Endometrium (tissue), 2 donors: ENCODE results near the gene CCDC116.
A peak's percentile ranks its signal among the peaks of the same experiment; 100 is the strongest.
"Not testable (repeated sequence)": the region's sequence is repeated elsewhere in the genome, so short reads cannot be mapped to it uniquely, and the experiment has no call there.

Experiments
- FAIRE-seq: peaks from 2 replicates; lab custom pipeline; 2012; peaks lifted over from hg19 to GRCh38; lab: Jason Lieb, UNC
- donor health status: control.
- donor health status: control.

CCDC116 gene

GRCh38 chr22:21652010-21652546 is 19.5 kb downstream of the CCDC116 start:
- FAIRE-seq, result peak; percentile 35

GRCh38 chr22:21652547-21653545 is 20.3 kb downstream of the CCDC116 start:
- no peak for FAIRE-seq

GRCh38 chr22:21657020-21657359 is 24.4 kb downstream of the CCDC116 start:
- no peak for FAIRE-seq

- no peak for FAIRE-seq
Observed at GRCh38 chr22:21657360-21658032, 24.9 kb downstream of the CCDC116 start.

- no peak for FAIRE-seq
Observed at GRCh38 chr22:21659864-21660525, 27.4 kb downstream of the CCDC116 start.

- no peak for FAIRE-seq
Observed at GRCh38 chr22:21660904-21661303, 28.3 kb downstream of the CCDC116 start.

- no peak for FAIRE-seq
Observed at GRCh38 chr22:21661991-21662390, 29.4 kb downstream of the CCDC116 start.

GRCh38 chr22:21663738-21664137 is 31.2 kb downstream of the CCDC116 start:
- FAIRE-seq, result no peak

GRCh38 chr22:21665047-21665851 is 32.7 kb downstream of the CCDC116 start:
- no peak for FAIRE-seq

- no peak for FAIRE-seq
Observed at GRCh38 chr22:21666786-21667185, 34.2 kb downstream of the CCDC116 start.

- no peak for FAIRE-seq
Observed at GRCh38 chr22:21669026-21669425, 36.5 kb downstream of the CCDC116 start.

- FAIRE-seq, result no peak
Observed at GRCh38 chr22:21672107-21672629, 39.6 kb downstream of the CCDC116 start.

- no peak for FAIRE-seq
Observed at GRCh38 chr22:21673534-21674321, 41.2 kb downstream of the CCDC116 start.

GRCh38 chr22:21674638-21675245 is 42.2 kb downstream of the CCDC116 start:
- no peak for FAIRE-seq

- FAIRE-seq, result no peak
Observed at GRCh38 chr22:21677606-21678443, 45.3 kb downstream of the CCDC116 start.

- FAIRE-seq, result not testable (repeated sequence)
Observed at GRCh38 chr22:21678842-21679241, 46.3 kb downstream of the CCDC116 start.

- no peak for FAIRE-seq
Observed at GRCh38 chr22:21679383-21679782, 46.8 kb downstream of the CCDC116 start.

- FAIRE-seq, result no peak
Observed at GRCh38 chr22:21680830-21681565, 48.4 kb downstream of the CCDC116 start.
